ENCODE measurements around the gene MALRD1.

Gene MALRD1

DNA sequence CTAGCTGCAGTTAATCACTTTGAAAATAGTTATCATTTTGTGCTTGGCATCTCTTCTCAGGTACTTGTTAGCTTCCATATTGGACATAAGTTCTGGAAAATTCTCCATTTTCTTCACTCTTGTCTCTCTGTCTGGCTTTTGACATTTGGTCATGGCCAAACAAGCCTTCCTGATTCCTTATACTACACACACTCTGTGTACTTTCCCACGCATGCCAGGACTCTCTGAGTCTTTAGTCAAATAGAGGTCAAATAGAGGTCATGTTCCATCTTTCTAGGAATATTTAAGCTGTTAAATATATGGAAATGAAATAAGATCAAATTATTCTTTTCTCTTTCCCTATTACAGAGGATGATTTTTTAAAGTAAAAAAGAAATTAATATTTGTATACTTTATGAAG lies 532.1 kb downstream of the MALRD1 start:
- DNase-seq, result no peak

DNA sequence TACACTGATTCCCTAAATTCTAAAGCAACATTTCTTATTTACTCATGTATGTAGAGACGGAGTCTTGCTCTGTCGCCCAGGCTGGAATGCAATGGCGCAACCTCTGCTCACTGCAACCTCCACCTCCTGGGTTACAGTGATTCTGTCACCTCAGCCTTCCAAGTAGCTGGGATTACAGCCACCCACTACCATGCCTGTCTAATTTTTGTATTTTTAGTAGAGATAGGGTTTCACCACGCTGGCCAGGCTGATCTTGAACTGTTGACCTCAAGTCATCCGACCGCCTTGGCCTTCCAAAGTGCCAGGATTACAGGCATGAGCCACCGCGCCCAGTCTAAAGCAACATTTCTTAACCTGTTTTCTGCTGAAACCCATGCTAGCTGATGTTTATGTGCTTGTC lies 540.0 kb downstream of the MALRD1 start:
- no peak for DNase-seq

DNA sequence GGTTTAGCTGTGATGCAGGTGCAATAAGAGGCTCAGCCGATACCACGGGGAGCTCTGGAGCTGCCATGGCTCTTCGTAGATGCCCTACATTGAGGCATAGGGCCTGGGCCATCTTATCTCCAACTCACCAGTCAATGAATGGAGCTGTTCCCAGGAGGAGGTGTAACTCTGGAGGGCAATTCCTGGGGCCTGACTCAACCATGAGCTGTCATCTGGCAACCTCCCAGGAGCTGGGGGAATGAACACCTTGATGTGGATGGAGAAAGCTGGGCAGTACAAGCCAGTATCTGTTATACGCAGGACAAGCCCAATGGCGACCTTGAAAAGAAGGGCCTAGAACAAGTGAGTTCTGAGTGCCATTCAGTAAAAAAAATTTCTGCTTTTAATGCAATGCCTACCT lies 543.7 kb downstream of the MALRD1 start:
- no peak for DNase-seq

DNA sequence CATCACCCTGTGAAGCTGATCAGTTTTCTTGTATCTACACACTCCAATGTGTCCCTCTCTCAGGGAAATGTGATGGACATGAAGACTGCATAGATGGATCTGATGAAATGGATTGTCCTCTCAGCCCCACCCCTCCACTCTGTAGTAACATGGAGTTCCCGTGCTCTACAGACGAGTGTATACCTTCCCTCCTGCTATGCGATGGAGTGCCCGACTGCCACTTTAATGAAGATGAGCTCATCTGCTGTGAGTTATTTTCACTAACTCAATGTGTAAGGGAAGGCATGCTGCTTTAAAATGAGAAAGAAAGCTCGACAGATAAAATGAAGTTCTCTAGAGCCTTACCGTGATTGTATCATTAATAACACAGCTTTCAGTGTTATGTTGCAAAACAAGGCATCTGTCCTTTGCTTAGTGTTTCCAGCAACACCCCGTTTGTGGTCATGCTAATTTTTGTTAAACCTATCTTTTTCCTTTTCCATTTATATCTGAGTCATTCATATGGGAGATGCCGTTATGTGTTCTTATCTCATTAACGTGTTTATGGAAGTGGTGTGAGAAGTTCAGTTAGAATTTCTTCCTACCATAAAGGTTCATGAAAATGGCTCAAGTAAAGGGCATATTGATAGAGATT lies 546.7 kb downstream of the MALRD1 start:
- DNase-seq, result no peak

DNA sequence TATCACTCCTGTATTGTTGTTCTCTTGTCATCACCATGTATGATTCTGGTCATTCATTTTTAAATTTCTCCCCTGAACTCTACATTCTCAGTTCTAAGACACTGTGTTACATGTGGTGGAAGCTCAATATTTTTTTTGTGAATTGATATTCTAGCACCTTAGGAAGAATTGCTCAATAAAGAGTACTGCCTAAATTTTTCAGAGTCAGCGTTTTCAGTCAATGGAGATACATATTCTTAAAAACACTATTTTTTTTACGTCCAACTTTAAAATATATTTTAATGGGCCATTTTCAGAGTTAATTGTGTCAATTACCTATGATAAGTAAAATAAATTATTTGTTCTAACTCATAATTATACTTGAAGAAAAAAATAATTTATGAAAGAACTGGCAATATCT lies 557.2 kb downstream of the MALRD1 start:
- DNase-seq, result no peak

DNA sequence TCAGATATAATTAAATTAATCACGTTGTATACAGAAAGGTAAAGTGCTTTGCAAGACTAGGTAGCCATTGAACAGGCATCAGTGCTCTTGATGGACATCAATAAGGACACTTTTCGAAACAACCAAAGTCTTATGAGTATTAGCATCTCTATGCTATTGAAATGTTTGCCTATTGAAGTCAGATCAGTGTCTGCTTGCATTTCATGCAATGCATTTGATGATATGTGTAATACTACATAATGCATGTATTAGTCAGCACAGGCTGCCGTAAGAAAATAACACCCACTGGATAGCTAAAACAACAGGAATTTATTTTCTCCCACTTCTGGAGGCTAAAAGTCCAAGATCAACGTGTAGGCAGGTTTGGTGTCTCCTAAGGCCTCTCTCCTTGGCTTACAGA lies 558.4 kb downstream of the MALRD1 start:
- no peak for DNase-seq

DNA sequence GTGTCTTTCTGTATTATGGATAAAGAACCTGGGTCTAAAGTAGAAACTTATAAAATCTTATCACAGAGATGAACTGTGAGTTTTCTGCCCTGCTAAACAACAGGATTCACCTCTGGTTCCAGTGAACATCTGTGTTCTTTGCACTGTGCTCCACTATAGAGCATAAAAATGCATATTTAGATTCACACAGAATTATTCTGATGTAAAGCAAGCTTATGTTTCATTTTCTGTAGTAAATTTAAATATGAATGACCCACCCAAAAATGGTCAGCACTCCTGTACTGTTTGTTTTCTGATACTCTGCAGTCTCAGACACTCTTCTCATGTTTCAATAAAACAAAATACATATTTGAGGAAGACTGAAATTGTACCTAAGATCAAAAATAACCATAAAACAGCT lies 563.2 kb downstream of the MALRD1 start:
- no peak for DNase-seq

DNA sequence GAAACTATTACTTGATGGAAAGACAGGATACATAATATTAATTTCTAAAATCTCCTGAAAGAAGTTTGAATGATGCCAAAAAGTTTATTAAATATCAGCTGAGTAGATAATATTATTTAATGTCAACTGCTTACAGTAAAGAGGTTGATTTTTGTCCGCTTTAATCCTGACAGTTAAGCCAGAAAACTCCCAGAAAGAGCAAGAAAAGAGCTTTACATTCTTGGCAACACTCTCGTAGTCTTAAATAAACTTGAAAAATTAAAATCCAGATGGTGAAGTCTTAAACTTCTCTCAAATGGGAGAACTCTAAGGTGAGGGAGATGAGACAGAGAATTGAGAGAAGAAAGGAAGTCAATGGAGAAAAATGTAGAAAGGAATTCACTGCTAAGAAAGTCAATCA lies 568.4 kb downstream of the MALRD1 start:
- DNase-seq, result no peak

DNA sequence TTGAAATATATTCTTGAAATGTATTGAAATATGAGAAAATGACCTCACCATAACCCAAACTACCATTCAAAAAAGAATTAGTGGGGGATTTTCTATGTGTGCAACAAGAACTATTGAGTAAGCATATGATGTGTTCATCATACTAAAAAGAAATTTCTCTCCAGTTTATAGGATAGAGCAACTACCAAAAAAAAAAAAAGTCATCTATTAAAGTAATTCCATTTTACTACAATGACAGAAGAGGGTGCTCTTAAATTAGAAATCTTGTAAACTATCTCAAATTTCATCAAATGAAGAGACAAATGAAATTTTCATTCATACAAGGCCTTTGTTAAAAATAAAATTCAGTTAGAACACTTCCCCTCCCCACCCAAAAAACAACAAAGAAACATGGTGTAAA lies 572.2 kb downstream of the MALRD1 start:
- DNase-seq, result no peak

DNA sequence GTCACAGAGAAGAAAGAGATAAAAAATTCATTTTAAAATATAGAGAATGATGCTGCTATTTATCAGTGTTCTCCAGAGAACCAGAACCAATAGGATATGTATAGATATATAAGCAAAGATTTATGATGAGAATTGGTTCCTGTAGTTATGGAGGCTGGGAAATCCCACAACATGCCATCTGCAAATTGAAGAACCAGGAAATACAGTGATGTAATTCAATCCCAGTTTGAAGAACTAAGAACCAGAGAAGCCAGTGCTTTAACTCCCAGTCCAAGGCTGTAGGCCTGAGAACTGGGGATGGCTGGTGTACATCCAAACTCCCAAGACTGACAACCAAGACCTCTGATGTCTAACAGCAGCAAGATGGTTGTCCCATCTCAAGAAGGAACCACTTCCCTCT lies 574.7 kb downstream of the MALRD1 start:
- DNase-seq, result no peak

DNA sequence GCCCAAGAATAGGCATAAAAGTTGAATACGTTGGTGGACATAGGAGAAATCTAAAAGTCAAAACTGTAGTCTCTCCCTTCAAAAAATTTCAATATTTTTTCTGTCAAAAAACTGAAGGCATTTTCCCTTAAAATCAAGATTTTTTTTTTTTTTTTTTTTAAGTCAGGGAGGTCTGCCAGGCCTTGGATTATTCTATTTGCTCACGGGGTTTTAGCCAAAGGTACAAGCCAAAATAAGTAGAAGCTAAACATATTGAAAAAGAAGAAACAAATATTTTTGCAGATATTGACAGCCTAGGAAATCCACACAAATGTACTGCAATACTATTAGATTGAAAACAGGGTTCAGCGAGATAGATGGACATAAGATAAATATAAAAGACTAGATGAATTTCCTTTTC lies 577.6 kb downstream of the MALRD1 start:
- no peak for DNase-seq

DNA sequence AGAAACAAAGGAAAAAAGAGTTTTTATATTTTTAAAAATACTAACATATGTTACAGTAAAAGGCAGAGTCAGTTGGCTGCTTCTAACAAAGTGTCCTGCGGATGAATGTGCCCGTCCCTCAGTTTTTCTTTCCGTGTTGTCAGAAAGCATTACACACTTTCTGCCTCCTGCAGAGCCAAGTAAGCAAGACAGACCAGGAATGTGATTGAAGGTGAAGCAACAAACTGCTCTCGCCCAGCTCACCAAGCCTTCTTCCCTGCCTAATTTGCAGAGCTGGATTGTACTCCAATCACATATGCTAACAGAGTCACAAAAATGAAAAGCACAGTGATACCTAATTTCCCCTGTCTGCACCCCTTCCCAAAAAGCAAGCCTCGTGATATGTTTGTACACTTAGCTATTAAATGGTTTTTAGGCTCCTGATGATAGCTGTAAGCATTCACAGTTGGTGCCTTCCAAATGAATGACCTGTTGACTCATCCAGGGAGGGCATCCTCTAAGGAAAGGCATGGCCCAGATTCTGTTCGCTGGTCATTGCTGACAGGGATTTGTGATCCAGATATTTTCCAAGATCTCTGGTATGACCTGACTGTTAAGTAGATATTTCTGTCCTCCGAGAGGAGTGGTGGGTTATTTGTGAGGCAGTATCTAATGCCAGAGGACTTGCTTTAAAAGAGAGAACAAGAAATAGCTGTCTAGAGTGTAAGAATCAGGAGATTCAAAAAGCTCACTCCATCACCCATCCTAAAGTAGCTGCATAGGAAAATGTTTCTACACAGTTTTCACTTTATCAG lies 580.4 kb downstream of the MALRD1 start:
- DNase-seq, result no peak

DNA sequence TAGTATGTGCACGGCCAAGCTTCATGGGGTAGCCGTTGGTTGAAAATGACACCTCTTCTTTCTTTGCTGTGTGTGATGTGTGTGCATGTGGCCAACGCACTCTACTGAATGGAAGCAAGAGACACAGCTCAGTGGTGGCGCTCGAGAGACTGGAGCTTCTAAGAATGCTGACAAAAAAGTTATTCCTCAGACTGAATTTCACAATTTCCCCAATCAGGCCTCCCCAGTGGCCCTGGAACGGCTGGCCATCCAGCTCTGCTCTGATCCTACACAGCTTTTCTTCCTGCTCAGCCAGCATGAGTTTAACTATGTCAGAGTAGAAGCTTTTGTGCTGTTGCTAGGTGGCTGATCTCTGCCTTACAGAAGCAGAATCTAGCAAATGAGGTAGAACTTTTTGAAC lies 581.0 kb downstream of the MALRD1 start:
- DNase-seq, result no peak

DNA sequence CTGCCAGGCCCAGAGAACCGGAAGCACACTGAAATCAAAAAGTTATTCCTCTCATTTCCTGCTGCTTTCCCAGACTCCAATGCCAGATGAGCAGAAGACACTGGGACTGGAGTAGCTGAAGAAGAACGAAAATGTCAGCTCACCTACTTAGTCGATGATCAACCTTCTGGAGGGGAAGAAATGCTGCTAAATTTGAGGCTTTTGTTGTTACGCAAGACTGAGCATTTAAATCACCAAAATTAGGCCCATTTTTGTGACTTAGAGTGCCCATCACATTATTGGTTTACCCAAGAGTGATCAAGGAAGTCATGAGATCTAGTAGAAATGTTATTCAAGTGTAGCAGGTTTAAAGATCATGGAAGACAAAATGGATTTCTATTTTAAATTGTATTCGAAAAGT lies 585.6 kb downstream of the MALRD1 start:
- DNase-seq, result no peak

DNA sequence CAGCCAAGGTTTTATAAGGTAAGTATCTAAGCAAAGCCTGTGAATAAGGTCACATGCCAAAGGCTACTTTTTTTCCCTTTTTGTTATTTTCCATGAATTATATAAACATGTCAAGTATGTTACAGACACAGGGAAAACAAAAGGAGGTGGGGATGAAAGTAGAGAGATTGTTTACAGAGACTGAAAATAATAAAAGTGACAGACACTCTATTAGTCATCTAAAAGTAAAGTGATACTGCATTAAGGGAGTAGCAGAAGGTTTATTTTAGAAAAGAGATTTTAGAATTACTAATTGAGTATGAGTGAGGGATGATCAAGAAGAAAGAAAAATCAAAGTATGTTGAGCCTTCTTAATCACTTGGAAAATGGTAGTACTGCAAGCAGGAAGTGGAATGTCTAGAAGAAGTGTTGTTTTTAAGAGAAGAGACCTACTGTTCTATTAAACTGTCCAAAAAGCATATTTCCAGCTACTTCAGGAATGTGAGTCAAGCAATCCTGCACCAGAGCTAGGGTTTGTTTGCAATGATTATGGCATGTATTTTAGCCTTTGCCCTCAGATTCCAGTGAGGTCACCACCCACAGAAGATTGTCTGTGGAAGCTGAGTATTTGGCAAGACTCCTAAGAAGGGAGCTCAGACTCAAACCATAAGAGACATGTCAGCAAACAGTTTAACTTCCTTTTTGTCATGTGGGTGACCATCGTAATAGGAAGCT lies 589.7 kb downstream of the MALRD1 start:
- DNase-seq, result no peak

DNA sequence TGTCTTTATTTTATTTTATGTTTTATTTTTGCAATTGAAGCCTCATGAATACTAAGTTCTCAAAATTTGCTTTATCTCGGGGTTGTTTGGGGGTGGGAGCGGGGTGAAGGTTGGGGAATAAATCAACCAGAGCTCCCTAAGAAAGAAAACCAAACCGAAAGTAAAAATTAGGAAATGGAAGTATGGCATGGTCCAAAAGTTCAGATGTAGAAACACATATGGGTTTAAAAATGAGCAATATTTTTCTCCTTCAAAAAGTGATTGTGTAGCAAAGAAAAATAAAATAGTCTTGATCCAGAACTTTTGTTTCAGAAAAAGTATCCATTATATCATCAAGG lies 590.3 kb downstream of the MALRD1 start:
- no peak for DNase-seq

DNA sequence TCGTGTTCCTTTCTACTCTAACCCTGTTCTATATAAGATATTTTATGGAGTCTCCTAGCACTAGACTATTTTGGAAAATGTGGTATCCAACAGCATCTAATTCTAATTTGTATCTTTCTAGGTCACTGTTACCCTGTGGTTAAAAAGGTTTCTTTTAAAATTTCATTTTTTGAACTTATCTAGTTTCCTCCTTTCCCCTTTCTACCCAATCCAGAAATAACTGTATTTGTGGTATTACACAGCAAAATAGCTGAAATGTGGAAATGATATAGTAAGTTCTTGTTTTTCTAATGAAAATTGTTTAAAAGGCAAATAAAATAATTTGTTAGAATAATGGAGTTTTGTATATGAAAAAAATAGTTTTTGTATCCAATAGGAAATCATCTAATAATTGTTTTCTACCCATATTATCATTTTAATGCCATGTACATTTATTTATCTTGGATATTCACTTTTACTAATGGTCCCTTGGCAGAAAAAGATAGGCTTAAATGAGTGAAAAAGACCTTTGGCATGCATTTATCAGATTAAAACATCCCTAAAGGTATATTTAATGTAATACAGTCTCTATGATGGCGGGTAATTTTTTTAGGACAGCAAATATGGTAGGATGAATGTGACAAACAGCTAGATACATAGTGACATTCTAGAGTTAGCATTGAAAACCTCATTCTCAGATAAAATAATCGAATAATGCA lies 592.1 kb downstream of the MALRD1 start:
- DNase-seq, result no peak

DNA sequence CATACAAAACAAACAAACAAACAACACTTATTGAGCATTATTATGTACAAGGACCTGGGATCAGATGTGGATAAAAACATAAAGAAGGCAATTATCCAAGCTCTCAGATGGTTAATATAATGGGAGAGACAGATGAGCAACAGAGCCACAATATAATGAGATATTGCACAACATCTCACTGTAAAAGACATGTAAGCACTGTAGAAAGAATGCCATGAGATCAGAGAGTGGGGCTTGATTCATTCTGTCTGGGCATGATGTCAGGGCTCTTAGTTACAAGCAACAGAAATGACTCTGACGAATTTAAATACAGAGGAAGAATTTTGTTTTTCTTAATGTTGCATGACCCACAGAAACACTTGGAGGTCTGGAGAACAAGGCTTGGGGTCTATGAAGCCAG lies 602.9 kb downstream of the MALRD1 start:
- no peak for DNase-seq

DNA sequence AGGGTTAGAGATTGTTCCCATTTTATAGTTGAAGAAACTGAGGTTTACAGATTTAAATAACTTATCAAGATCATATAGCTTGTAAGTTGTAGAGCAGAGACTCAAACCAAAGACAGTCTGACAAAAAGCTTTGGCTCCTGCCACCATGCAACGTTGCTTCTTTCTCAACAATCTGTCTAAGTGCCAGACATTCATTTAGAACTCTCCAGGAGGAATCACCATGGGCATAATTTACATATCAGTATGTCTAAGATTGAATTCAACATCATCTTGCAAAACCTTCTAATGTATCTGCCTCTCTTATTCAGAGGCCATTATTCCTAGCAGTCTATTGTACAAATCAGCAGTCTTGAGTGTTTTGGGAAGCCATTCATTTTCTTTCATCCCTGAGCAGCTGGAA lies 604.1 kb downstream of the MALRD1 start:
- DNase-seq, result no peak

DNA sequence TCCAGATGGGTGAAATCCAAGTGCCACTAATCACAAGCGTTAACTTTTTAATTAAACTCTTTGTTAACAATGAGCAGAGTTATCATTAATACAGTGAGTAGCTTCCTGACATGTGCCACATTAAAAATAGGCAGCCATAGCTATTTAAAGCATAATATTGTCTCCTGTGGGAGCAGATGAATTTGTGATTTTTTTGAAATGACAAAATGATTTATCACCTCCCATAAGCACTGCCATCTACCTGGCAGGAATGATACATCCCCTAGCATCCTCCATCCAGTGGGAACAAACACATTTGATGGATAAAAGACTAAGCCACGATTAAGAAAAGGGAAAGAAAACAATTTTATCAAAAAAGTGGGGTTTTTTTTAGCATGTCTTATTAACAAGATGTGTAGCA lies 605.3 kb downstream of the MALRD1 start:
- DNase-seq, result no peak

DNA sequence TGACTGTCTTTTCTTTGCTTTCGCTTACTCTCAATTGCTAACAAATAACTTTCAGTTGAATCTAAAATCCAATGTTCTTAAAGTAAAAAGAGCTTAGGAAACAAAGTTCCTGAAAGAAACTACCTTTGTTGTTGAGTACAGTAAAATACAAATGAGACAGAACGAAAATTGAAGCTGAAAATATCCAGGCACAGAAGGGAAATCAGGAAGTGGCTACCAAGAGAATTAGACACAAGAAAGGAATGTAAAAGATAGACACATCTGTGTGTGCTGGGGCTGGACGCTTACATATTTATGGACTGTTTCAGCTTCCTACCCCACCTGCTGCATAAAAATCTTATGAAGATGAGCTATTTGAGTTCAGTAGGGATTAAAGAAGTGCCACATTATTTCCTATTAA lies 606.0 kb downstream of the MALRD1 start:
- no peak for DNase-seq

DNA sequence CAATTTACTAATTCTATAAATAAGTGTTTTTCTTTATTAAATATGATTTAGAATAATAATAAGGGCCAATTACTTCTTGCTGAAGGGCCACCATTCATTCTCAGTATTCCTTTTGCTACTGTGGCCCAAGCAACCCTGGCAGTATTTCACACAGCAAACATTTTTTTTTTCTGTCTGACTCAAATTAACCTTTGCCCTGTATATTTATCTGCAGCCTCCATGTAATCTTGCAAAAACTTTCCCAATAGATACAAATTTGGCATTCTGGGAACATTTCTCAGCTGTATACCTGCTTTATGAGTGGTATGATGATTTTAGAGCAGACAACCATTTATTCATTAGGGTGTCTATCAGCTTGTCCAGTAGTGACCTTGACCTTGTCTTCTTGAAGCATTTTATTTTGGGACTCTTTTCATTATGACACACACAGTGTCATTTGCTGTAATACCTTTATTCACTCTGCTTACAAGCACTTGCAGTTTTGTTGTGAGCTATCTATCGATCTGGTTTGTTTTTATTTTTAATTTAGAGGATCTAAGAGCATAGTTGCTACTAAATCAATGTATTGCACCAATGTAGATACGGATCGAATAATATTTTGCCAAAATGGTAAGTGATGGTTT lies 607.9 kb downstream of the MALRD1 start:
- DNase-seq, result no peak

DNA sequence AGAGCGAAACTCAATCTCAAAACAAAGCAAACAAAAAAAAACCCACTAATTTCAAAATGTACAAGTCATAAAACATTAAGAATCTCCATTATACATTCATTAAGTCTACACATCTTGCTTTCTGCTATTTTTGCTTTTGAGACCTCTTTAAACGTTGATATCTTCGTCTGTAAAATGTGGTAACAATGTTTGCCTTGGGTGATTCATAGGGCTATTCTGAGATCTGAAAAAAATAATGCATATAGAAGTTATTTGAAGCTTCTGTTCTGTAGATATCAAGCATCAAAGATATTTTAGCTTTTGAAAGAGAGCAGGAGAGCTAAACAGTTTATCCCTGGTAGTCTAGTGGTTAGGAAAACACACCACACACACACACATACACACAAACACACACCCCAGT lies 609.5 kb downstream of the MALRD1 start:
- DNase-seq, result no peak
